WTC11 (cell line): Measurements from ENCODE around the gene STK24.

Experiments
- ATF1 ChIP-seq: sonication (generic); formaldehyde crosslinking; IDR thresholded peaks from 2 replicates; pipeline ENCODE4 v1.8.1; 2023; ENCODE audit warnings: mild to moderate bottlenecking, moderate library complexity, missing genetic modification reagents
- CTCF ChIP-seq: fragments of 200-600 bp; IDR thresholded peaks from 2 replicates; pipeline ENCODE4 v1.8.0; 2022; ENCODE audit warnings: antibody characterized with exemption
- NFYB ChIP-seq: sonication (generic); formaldehyde crosslinking; conservative IDR thresholded peaks from 2 replicates; pipeline ENCODE4 v1.8.0; 2022; ENCODE audit warnings: low read depth, missing genetic modification reagents
- TF ChIP-seq, protein P1 (sequence below): sonication (generic); formaldehyde crosslinking; IDR thresholded peaks from 2 replicates; pipeline ENCODE4 v1.8.1; 2023; ENCODE audit warnings: mild to moderate bottlenecking, missing genetic modification reagents

- TF ChIP-seq, protein P1, sequence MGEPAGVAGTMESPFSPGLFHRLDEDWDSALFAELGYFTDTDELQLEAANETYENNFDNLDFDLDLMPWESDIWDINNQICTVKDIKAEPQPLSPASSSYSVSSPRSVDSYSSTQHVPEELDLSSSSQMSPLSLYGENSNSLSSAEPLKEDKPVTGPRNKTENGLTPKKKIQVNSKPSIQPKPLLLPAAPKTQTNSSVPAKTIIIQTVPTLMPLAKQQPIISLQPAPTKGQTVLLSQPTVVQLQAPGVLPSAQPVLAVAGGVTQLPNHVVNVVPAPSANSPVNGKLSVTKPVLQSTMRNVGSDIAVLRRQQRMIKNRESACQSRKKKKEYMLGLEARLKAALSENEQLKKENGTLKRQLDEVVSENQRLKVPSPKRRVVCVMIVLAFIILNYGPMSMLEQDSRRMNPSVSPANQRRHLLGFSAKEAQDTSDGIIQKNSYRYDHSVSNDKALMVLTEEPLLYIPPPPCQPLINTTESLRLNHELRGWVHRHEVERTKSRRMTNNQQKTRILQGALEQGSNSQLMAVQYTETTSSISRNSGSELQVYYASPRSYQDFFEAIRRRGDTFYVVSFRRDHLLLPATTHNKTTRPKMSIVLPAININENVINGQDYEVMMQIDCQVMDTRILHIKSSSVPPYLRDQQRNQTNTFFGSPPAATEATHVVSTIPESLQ (CRISPR knock-in tag): no peak
- TF ChIP-seq CTCF (no peak), NFYB (CRISPR knock-in tag) (no peak), ATF1 (CRISPR knock-in tag) (no peak)
These were observed 102.6 kb downstream of the STK24 start for GRCh38 chr13:98474292-98474691.
